ENCODE data around the gene CDH13.

DNA sequence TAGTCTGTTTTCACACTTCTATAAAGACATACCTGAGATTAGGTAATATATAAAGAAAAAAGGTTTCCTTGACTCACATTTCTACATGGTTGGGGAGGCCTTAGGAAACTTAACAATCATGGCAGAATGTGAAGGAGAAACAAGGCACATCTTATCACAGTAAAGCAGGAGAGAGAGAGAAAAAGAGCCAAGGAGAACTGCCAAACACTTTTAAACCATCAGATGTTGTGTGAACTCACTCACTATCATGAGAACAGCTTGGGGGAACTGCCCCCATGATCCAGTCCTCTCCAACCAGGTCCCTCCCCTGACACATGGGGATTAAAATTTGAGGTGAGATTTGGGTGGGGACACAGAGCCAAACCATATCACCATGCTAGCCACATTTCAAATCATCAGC, 547.9 kb downstream of the CDH13 start:
- no peak for TF ChIP-seq GATA2 (IDR thresholded peaks at IDR 0.05; ENCODE audit: low read depth, low read length)
- TF ChIP-seq GATA3 (IDR thresholded peaks at IDR 0.05; ENCODE audit: low read depth, low read length) = no peak

Data from SH-SY5Y (cell line).